Fibroblast of the aortic adventitia (primary cell): ENCODE measurements around the gene PSMA6. TPM values are rescaled to one million over a fixed set of nuclear protein-coding genes. Genes with fewer than 3 reads are reported as not detected.
"Not testable (repeated sequence)": the region's sequence is repeated elsewhere in the genome, so short reads cannot be mapped to it uniquely, and the experiment has no call there.

Experiments used
- DNase-seq: peaks from one replicate; pipeline ENCODE4 v3.0.0-alpha.2; 2010; ENCODE audit warnings: low read depth
- H3K4me3 ChIP-seq: 2 replicates; pipeline ENCODE4 v1.5.1; 2011; ENCODE audit warnings: low read depth, mild to moderate bottlenecking, control low read depth, low read length, moderate library complexity
- CTCF ChIP-seq: IDR thresholded peaks from 2 replicates; pipeline ENCODE4 v1.5.1; 2011; ENCODE audit warnings: mild to moderate bottlenecking, low read length, control low read depth, inconsistent platforms; ENCODE audit not compliant: insufficient read depth
- total RNA-seq: library from RNA; depleted of rRNA; stranded (reverse); fragments of >200 nt; gene quantifications from 2 replicates; pipeline ENCODE4 v1.2.3, GENCODE V29; 2012; ENCODE audit warnings: low replicate concordance

The PSMA6 gene
- total RNA-seq, 1 donor: 184 TPM

GRCh38 chr14:35351897-35352273, 59.7 kb downstream of the PSMA6 start:
- DNase-seq: no peak
- no peak overlapping the region for H3K4me3 ChIP-seq
- no peak for TF ChIP-seq CTCF

GRCh38 chr14:35352274-35353233, 60.4 kb downstream of the PSMA6 start:
- TF ChIP-seq CTCF: no peak

GRCh38 chr14:35353409-35354172, 61.4 kb downstream of the PSMA6 start:
- DNase-seq: no peak
- no peak for TF ChIP-seq CTCF

More at GRCh38 chr14:35352274-35353233, 60.4 kb downstream of the PSMA6 start:
- H3K4me3 ChIP-seq: no peak overlapping the region
- DNase-seq: no peak

GRCh38 chr14:35355235-35355634, 63.1 kb downstream of the PSMA6 start:
- not testable (repeated sequence) for H3K4me3 ChIP-seq, DNase-seq

More at GRCh38 chr14:35353409-35354172, 61.4 kb downstream of the PSMA6 start:
- H3K4me3 ChIP-seq: no peak overlapping the region

GRCh38 chr14:35355981-35356841, 64.0 kb downstream of the PSMA6 start:
- no peak for TF ChIP-seq CTCF
- DNase-seq: peak; percentile 81

GRCh38 chr14:35359655-35360054, 67.5 kb downstream of the PSMA6 start:
- not testable (repeated sequence) for DNase-seq, H3K4me3 ChIP-seq

More at GRCh38 chr14:35355981-35356841, 64.0 kb downstream of the PSMA6 start:
- H3K4me3 ChIP-seq: no peak overlapping the region

GRCh38 chr14:35361141-35361480, 68.9 kb downstream of the PSMA6 start:
- TF ChIP-seq CTCF: no peak
- no peak for DNase-seq
- H3K4me3 ChIP-seq: no peak overlapping the region
